DOHH2 (cell line): ENCODE data around the gene SLC49A3.

Experiments
- EZH2phosphoT487 ChIP-seq: fragments of 200-600 bp; sonication (generic); IDR thresholded peaks from 2 replicates; pipeline ENCODE4 v1.6.1; 2017; ENCODE audit warnings: borderline replicate concordance, mild to moderate bottlenecking, antibody characterized with exemption, low read length, moderate library complexity, mixed read lengths
- TF ChIP-seq, protein P1 (sequence below): fragments of 200-600 bp; sonication (generic); IDR thresholded peaks from one replicate; pipeline ENCODE4 v1.5.1; 2014; ENCODE audit warnings: antibody characterized with exemption, mild to moderate bottlenecking, low read depth, low read length; ENCODE audit not compliant: poor library complexity, severe bottlenecking

DNA sequence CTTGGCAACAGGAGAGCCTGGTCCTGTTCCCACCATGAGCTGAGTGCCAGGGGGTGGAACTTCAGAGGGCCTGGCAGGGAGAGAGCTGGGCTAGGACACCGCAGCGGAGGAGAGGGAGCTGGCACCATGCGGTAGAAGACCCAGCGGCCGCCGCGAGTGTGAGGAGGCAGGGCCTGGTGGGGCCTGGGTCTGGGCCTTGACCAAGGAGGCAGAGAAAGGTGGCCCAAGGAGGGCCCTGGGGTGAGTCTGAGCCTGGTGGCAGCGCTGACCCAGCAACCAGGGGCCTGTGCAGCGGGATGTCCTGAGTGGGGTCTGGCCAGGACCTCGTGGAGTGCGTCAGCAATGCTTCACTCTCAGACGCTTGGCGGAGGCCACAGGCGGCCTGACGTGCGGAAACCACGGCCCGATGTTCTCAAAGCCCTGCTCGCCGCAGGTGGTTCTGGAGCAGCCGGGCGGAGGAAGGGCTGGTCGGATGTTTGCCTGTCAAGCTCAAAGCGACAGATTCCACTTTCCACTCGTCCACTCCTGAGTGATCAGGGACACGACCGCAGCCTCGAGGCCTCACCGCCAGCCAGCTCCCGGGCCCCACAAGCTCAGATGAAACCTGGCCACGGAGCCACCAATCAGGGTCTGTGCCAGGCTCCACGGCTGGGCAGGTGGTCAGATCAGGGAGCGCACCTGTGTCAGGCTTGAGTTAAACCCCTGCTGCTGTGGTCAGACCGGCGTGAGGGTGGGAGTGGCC, 35.7 kb downstream of the SLC49A3 start:
- TF ChIP-seq, protein P1, sequence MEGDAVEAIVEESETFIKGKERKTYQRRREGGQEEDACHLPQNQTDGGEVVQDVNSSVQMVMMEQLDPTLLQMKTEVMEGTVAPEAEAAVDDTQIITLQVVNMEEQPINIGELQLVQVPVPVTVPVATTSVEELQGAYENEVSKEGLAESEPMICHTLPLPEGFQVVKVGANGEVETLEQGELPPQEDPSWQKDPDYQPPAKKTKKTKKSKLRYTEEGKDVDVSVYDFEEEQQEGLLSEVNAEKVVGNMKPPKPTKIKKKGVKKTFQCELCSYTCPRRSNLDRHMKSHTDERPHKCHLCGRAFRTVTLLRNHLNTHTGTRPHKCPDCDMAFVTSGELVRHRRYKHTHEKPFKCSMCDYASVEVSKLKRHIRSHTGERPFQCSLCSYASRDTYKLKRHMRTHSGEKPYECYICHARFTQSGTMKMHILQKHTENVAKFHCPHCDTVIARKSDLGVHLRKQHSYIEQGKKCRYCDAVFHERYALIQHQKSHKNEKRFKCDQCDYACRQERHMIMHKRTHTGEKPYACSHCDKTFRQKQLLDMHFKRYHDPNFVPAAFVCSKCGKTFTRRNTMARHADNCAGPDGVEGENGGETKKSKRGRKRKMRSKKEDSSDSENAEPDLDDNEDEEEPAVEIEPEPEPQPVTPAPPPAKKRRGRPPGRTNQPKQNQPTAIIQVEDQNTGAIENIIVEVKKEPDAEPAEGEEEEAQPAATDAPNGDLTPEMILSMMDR: no peak
- no peak for TF ChIP-seq EZH2phosphoT487
